HEK293 (cell line): Measurements from ENCODE around the gene ARMS2.

Experiments
- CTCF ChIA-PET: fragments of 350-600 bp; formaldehyde crosslinking; extraction: SDS; loops from one replicate; lab custom pipeline; 2021; ENCODE audit warnings: antibody characterized with exemption; lab: Yijun Ruan, JAX
- POLR2A ChIA-PET: fragments of 300-600 bp; formaldehyde crosslinking; extraction: SDS; loops from one replicate; lab custom pipeline; 2020; ENCODE audit warnings: antibody characterized with exemption, inconsistent platforms; lab: Yijun Ruan, JAX
- H3K27ac ChIP-seq: fragments of 200-500 bp; sonication (Bioruptor generic); 2 replicates; pipeline ENCODE4 v1.5.1; 2014; ENCODE audit warnings: low read depth, low read length, control low read depth, inconsistent platforms; ENCODE audit errors: extremely low read depth
- H3K36me3 ChIP-seq, 2 experiments: fragments of 200-500 bp in 1 of 2; sonication (Bioruptor generic) in 1 of 2; 1 replicate in 1 of 2; 2 replicates in 1 of 2; pipeline ENCODE4 v1.5.1; 2014 to 2017; ENCODE audit warnings: inconsistent platforms in 2 of 2, low read length in 2 of 2; ENCODE audit not compliant: control insufficient read depth in 2 of 2, insufficient read depth in 1 of 2
- H3K4me1 ChIP-seq: fragments of 200-500 bp; sonication (Bioruptor generic); 2 replicates; pipeline ENCODE4 v1.5.1; 2014; ENCODE audit warnings: mild to moderate bottlenecking, low read length, inconsistent platforms; ENCODE audit not compliant: control insufficient read depth, insufficient read depth
- H3K4me3 ChIP-seq: 2 replicates; pipeline ENCODE4 v1.5.1; 2011; ENCODE audit warnings: low read depth, mild to moderate bottlenecking, control low read depth, low read length, moderate library complexity
- H3K9me3 ChIP-seq: fragments of 200-500 bp; sonication (Bioruptor generic); 2 replicates; pipeline ENCODE4 v1.5.1; 2014; ENCODE audit warnings: low read depth, low read length, inconsistent platforms; ENCODE audit not compliant: control insufficient read depth, insufficient read depth
- OVOL3 ChIP-seq: fragments of 450-650 bp; formaldehyde crosslinking; IDR thresholded peaks from 2 replicates; pipeline ENCODE4 v1.5.1; 2016; ENCODE audit warnings: missing biosample characterization, missing genetic modification characterization
- PRDM4 ChIP-seq: fragments of 450-650 bp; formaldehyde crosslinking; IDR thresholded peaks from 2 replicates; pipeline ENCODE4 v1.5.1; 2017; ENCODE audit warnings: missing biosample characterization, missing genetic modification characterization
- RBAK ChIP-seq: fragments of 450-650 bp; formaldehyde crosslinking; IDR thresholded peaks from 2 replicates; pipeline ENCODE4 v1.5.1; 2016; ENCODE audit warnings: missing biosample characterization, missing genetic modification characterization
- SCRT2 ChIP-seq: fragments of 450-650 bp; formaldehyde crosslinking; IDR thresholded peaks from 2 replicates; pipeline ENCODE4 v1.5.1; 2016; ENCODE audit warnings: missing biosample characterization, missing genetic modification characterization
- SP2 ChIP-seq: fragments of 450-650 bp; formaldehyde crosslinking; IDR thresholded peaks from 2 replicates; pipeline ENCODE4 v1.5.1; 2016; ENCODE audit warnings: missing biosample characterization, missing genetic modification characterization
- YY1 ChIP-seq: fragments of 450-650 bp; formaldehyde crosslinking; IDR thresholded peaks from 2 replicates; pipeline ENCODE4 v1.5.1; 2018; ENCODE audit warnings: missing biosample characterization, missing genetic modification characterization
- ZBTB21 ChIP-seq: fragments of 450-650 bp; formaldehyde crosslinking; IDR thresholded peaks from 2 replicates; pipeline ENCODE4 v1.5.1; 2017; ENCODE audit warnings: missing biosample characterization, missing genetic modification characterization
- ZBTB6 ChIP-seq: fragments of 450-650 bp; formaldehyde crosslinking; IDR thresholded peaks from 2 replicates; pipeline ENCODE4 v1.5.1; 2017; ENCODE audit warnings: missing biosample characterization, missing genetic modification characterization
- ZNF174 ChIP-seq: fragments of 450-650 bp; formaldehyde crosslinking; IDR thresholded peaks from 2 replicates; pipeline ENCODE4 v1.5.0; 2017; ENCODE audit warnings: missing biosample characterization, mild to moderate bottlenecking, missing genetic modification characterization
- ZNF266 ChIP-seq: fragments of 450-650 bp; formaldehyde crosslinking; IDR thresholded peaks from 2 replicates; pipeline ENCODE4 v1.5.1; 2016; ENCODE audit warnings: missing biosample characterization, missing genetic modification characterization, low read depth
- ZNF362 ChIP-seq: fragments of 450-650 bp; formaldehyde crosslinking; IDR thresholded peaks from 2 replicates; pipeline ENCODE4 v1.5.1; 2016; ENCODE audit warnings: missing biosample characterization, missing genetic modification characterization
- ZNF398 ChIP-seq: fragments of 450-650 bp; formaldehyde crosslinking; IDR thresholded peaks from 2 replicates; pipeline ENCODE4 v1.5.1; 2017; ENCODE audit warnings: missing biosample characterization, missing genetic modification characterization
- ZNF529 ChIP-seq: fragments of 450-650 bp; formaldehyde crosslinking; IDR thresholded peaks from 2 replicates; pipeline ENCODE4 v1.5.1; 2017; ENCODE audit warnings: missing genetic modification characterization, missing biosample characterization; ENCODE audit not compliant: insufficient replicate concordance
- ZNF558 ChIP-seq: fragments of 450-650 bp; formaldehyde crosslinking; IDR thresholded peaks from 2 replicates; pipeline ENCODE4 v1.5.1; 2016; ENCODE audit warnings: missing biosample characterization, missing genetic modification characterization
- ZNF561 ChIP-seq: fragments of 450-650 bp; IDR thresholded peaks from 2 replicates; pipeline ENCODE4 v1.5.1; 2018; ENCODE audit warnings: missing biosample characterization, missing genetic modification characterization, borderline replicate concordance
- ZNF596 ChIP-seq: fragments of 450-650 bp; IDR thresholded peaks from 2 replicates; pipeline ENCODE4 v1.5.0; 2018; ENCODE audit warnings: missing biosample characterization, mild to moderate bottlenecking, missing genetic modification characterization, moderate library complexity
- ZNF621 ChIP-seq: fragments of 450-650 bp; formaldehyde crosslinking; IDR thresholded peaks from 2 replicates; pipeline ENCODE4 v1.5.1; 2017; ENCODE audit warnings: missing biosample characterization, missing genetic modification characterization
- ZNF623 ChIP-seq: fragments of 450-650 bp; formaldehyde crosslinking; IDR thresholded peaks from 2 replicates; pipeline ENCODE4 v1.5.1; 2016; ENCODE audit warnings: missing biosample characterization, missing genetic modification characterization
- ZNF624 ChIP-seq: fragments of 450-650 bp; formaldehyde crosslinking; IDR thresholded peaks from 2 replicates; pipeline ENCODE4 v1.5.1; 2017; ENCODE audit warnings: missing biosample characterization, missing genetic modification characterization
- ZNF664 ChIP-seq: fragments of 450-650 bp; formaldehyde crosslinking; IDR thresholded peaks from 2 replicates; pipeline ENCODE4 v1.5.1; 2016; ENCODE audit warnings: missing biosample characterization, missing genetic modification characterization
- ZNF777 ChIP-seq: fragments of 450-650 bp; formaldehyde crosslinking; IDR thresholded peaks from 2 replicates; pipeline ENCODE4 v1.5.1; 2017; ENCODE audit warnings: missing biosample characterization, missing genetic modification characterization, borderline replicate concordance
- ZNF843 ChIP-seq: fragments of 450-650 bp; formaldehyde crosslinking; IDR thresholded peaks from 2 replicates; pipeline ENCODE4 v1.5.1; 2016; ENCODE audit warnings: missing biosample characterization, missing genetic modification characterization

Gene ARMS2

GRCh38 chr10:122464250-122464510 lies 9.7 kb downstream of the ARMS2 start (continued):
- no peak for TF ChIP-seq ZNF561 (tag by site-specific recombination)
- TF ChIP-seq ZNF529 = no peak
- TF ChIP-seq ZBTB6 (tag by site-specific recombination) = no peak
- TF ChIP-seq ZNF664 (tag by site-specific recombination) = no peak
- TF ChIP-seq ZNF398 (tag by site-specific recombination) = no peak
- TF ChIP-seq ZBTB21 (tag by site-specific recombination) = no peak
- TF ChIP-seq ZNF777 = no peak
- no peak for TF ChIP-seq ZNF362

- peaks cover 4% of the 10 kb centered on the region; the same call in 1 of the 2 replicates for H3K4me1 ChIP-seq
- ChIA-PET POLR2A (no interaction called here), CTCF (interaction anchor here (0.7 to 1.2 kb wide), 2 partner anchors 13 to 165 kb away, joined by 3 read pairs; no protein-coding TSS in a partner anchor)
- no peak overlapping the region for H3K27ac ChIP-seq
- H3K36me3 ChIP-seq = no peaks in the 10 kb centered on the region
- H3K9me3 ChIP-seq = no peaks in the 10 kb centered on the region
- TF ChIP-seq OVOL3 (tag by site-specific recombination) = no peak
- TF ChIP-seq RBAK (tag by site-specific recombination) = no peak
- no peak for TF ChIP-seq ZNF266
- no peak for TF ChIP-seq ZNF624 (tag by site-specific recombination)
- no peak for TF ChIP-seq ZNF623 (tag by site-specific recombination)
- no peak for TF ChIP-seq SCRT2
- TF ChIP-seq ZNF843 = no peak
- no peak for TF ChIP-seq ZNF596 (tag by site-specific recombination)
- no peak for TF ChIP-seq ZNF558
- TF ChIP-seq ZNF174 (tag by site-specific recombination) = no peak
- TF ChIP-seq PRDM4 (tag by site-specific recombination) = no peak
- TF ChIP-seq SP2 (tag by site-specific recombination) = no peak
- no peak for TF ChIP-seq YY1 (tag by site-specific recombination)
- no peak for TF ChIP-seq ZNF621
- TF ChIP-seq, all 188 proteins: peak for 0
- H3K4me3 ChIP-seq = no peak overlapping the region
Measured at GRCh38 chr10:122464586-122464985, 10.1 kb downstream of the ARMS2 start.
